HEK293 (cell line): ENCODE measurements around the gene DDX50.

Experiments used
- BCL11B ChIP-seq: fragments of 450-650 bp; formaldehyde crosslinking; IDR thresholded peaks from 2 replicates; pipeline ENCODE4 v1.5.1; 2016; ENCODE audit warnings: low read depth, missing biosample characterization, missing genetic modification characterization
- EGR2 ChIP-seq: fragments of 450-650 bp; formaldehyde crosslinking; IDR thresholded peaks from 2 replicates; pipeline ENCODE4 v1.5.1; 2016; ENCODE audit warnings: low read depth, missing biosample characterization, missing genetic modification characterization
- GLIS1 ChIP-seq: fragments of 450-650 bp; formaldehyde crosslinking; IDR thresholded peaks from 2 replicates; pipeline ENCODE4 v1.5.1; 2016; ENCODE audit warnings: missing biosample characterization, missing genetic modification characterization
- HOXA7 ChIP-seq: sonication (generic); formaldehyde crosslinking; IDR thresholded peaks from 2 replicates; pipeline ENCODE4 v1.8.1; 2022; ENCODE audit warnings: missing genetic modification reagents, borderline replicate concordance
- KLF1 ChIP-seq: fragments of 450-650 bp; formaldehyde crosslinking; IDR thresholded peaks from 2 replicates; pipeline ENCODE4 v1.5.1; 2016; ENCODE audit warnings: missing biosample characterization, missing genetic modification characterization
- SCRT1 ChIP-seq: fragments of 450-650 bp; formaldehyde crosslinking; IDR thresholded peaks from 2 replicates; pipeline ENCODE4 v1.5.1; 2016; ENCODE audit warnings: missing biosample characterization, missing genetic modification characterization, borderline replicate concordance
- WT1 ChIP-seq: fragments of 450-650 bp; formaldehyde crosslinking; IDR thresholded peaks from 2 replicates; pipeline ENCODE4 v1.5.1; 2016; ENCODE audit warnings: missing biosample characterization, missing genetic modification characterization
- YY1 ChIP-seq: fragments of 450-650 bp; formaldehyde crosslinking; IDR thresholded peaks from 2 replicates; pipeline ENCODE4 v1.5.1; 2018; ENCODE audit warnings: missing biosample characterization, missing genetic modification characterization
- ZFP69B ChIP-seq: fragments of 450-650 bp; formaldehyde crosslinking; IDR thresholded peaks from 2 replicates; pipeline ENCODE4 v1.5.1; 2016; ENCODE audit warnings: missing biosample characterization, missing genetic modification characterization
- ZIC2 ChIP-seq: fragments of 450-650 bp; formaldehyde crosslinking; IDR thresholded peaks from 2 replicates; pipeline ENCODE4 v1.5.1; 2016; ENCODE audit warnings: missing biosample characterization, missing genetic modification characterization
- ZNF10 ChIP-seq: fragments of 450-650 bp; formaldehyde crosslinking; IDR thresholded peaks from 2 replicates; pipeline ENCODE4 v1.5.1; 2017; ENCODE audit warnings: missing biosample characterization, missing genetic modification characterization
- ZNF146 ChIP-seq: fragments of 450-650 bp; formaldehyde crosslinking; IDR thresholded peaks from 2 replicates; pipeline ENCODE4 v1.5.1; 2016; ENCODE audit warnings: missing biosample characterization, missing genetic modification characterization
- ZNF169 ChIP-seq: fragments of 450-650 bp; formaldehyde crosslinking; IDR thresholded peaks from 2 replicates; pipeline ENCODE4 v1.5.1; 2016; ENCODE audit warnings: missing biosample characterization, missing genetic modification characterization
- ZNF175 ChIP-seq: fragments of 450-650 bp; formaldehyde crosslinking; IDR thresholded peaks from 2 replicates; pipeline ENCODE4 v1.5.1; 2016; ENCODE audit warnings: missing biosample characterization, missing genetic modification characterization
- ZNF23 ChIP-seq: fragments of 450-650 bp; formaldehyde crosslinking; IDR thresholded peaks from 2 replicates; pipeline ENCODE4 v1.5.1; 2016; ENCODE audit warnings: missing biosample characterization, missing genetic modification characterization, borderline replicate concordance
- ZNF366 ChIP-seq: fragments of 450-650 bp; formaldehyde crosslinking; conservative IDR thresholded peaks from 2 replicates; pipeline ENCODE4 v1.5.1; 2016; ENCODE audit warnings: missing biosample characterization, missing genetic modification characterization
- ZNF48 ChIP-seq: fragments of 450-650 bp; formaldehyde crosslinking; IDR thresholded peaks from 2 replicates; pipeline ENCODE4 v1.5.1; 2016; ENCODE audit warnings: missing biosample characterization, missing genetic modification characterization
- ZNF510 ChIP-seq: fragments of 450-650 bp; formaldehyde crosslinking; IDR thresholded peaks from 2 replicates; pipeline ENCODE4 v1.5.1; 2018; ENCODE audit warnings: mild to moderate bottlenecking, missing genetic modification characterization, missing biosample characterization; ENCODE audit not compliant: insufficient replicate concordance
- ZNF629 ChIP-seq: fragments of 450-650 bp; formaldehyde crosslinking; IDR thresholded peaks from 2 replicates; pipeline ENCODE4 v1.5.1; 2017; ENCODE audit warnings: missing biosample characterization, missing genetic modification characterization
- ZNF707 ChIP-seq: fragments of 450-650 bp; formaldehyde crosslinking; IDR thresholded peaks from 2 replicates; pipeline ENCODE4 v1.5.1; 2016; ENCODE audit warnings: missing biosample characterization, missing genetic modification characterization
- ZNF776 ChIP-seq: fragments of 450-650 bp; formaldehyde crosslinking; IDR thresholded peaks from 2 replicates; pipeline ENCODE4 v1.5.0; 2017; ENCODE audit warnings: missing biosample characterization, missing genetic modification characterization, borderline replicate concordance
- ZNF777 ChIP-seq: fragments of 450-650 bp; formaldehyde crosslinking; IDR thresholded peaks from 2 replicates; pipeline ENCODE4 v1.5.1; 2017; ENCODE audit warnings: missing biosample characterization, missing genetic modification characterization, borderline replicate concordance
- ZSCAN30 ChIP-seq: fragments of 450-650 bp; IDR thresholded peaks from 2 replicates; pipeline ENCODE4 v1.5.1; 2018; ENCODE audit warnings: missing biosample characterization, mild to moderate bottlenecking, missing genetic modification characterization, moderate library complexity
- ZXDB ChIP-seq: fragments of 450-650 bp; formaldehyde crosslinking; IDR thresholded peaks from 2 replicates; pipeline ENCODE4 v1.5.1; 2016; ENCODE audit warnings: missing biosample characterization, missing genetic modification characterization
- TF ChIP-seq, protein P1 (sequence below): fragments of 450-650 bp; formaldehyde crosslinking; IDR thresholded peaks from 2 replicates; pipeline ENCODE4 v1.5.1; 2016; ENCODE audit warnings: missing biosample characterization, missing genetic modification characterization
- TF ChIP-seq, protein P2 (sequence below): fragments of 450-650 bp; formaldehyde crosslinking; IDR thresholded peaks from 2 replicates; pipeline ENCODE4 v1.5.1; 2016; ENCODE audit warnings: missing biosample characterization, missing genetic modification characterization
- TF ChIP-seq, protein P3 (sequence below): fragments of 450-650 bp; formaldehyde crosslinking; IDR thresholded peaks from 2 replicates; pipeline ENCODE4 v1.5.1; 2016; ENCODE audit warnings: missing biosample characterization, missing genetic modification characterization
- TF ChIP-seq, protein P4 (sequence below): fragments of 450-650 bp; formaldehyde crosslinking; IDR thresholded peaks from 2 replicates; pipeline ENCODE4 v1.5.1; 2016; ENCODE audit warnings: missing biosample characterization, missing genetic modification characterization, low read depth
- TF ChIP-seq, protein P5 (sequence below): fragments of 450-650 bp; formaldehyde crosslinking; IDR thresholded peaks from 2 replicates; pipeline ENCODE4 v1.5.1; 2017; ENCODE audit warnings: missing biosample characterization, missing genetic modification characterization
- TF ChIP-seq, protein P6 (sequence below): fragments of 450-650 bp; formaldehyde crosslinking; IDR thresholded peaks from 2 replicates; pipeline ENCODE4 v1.5.1; 2016; ENCODE audit warnings: missing biosample characterization, missing genetic modification characterization, borderline replicate concordance

Gene DDX50

DNA sequence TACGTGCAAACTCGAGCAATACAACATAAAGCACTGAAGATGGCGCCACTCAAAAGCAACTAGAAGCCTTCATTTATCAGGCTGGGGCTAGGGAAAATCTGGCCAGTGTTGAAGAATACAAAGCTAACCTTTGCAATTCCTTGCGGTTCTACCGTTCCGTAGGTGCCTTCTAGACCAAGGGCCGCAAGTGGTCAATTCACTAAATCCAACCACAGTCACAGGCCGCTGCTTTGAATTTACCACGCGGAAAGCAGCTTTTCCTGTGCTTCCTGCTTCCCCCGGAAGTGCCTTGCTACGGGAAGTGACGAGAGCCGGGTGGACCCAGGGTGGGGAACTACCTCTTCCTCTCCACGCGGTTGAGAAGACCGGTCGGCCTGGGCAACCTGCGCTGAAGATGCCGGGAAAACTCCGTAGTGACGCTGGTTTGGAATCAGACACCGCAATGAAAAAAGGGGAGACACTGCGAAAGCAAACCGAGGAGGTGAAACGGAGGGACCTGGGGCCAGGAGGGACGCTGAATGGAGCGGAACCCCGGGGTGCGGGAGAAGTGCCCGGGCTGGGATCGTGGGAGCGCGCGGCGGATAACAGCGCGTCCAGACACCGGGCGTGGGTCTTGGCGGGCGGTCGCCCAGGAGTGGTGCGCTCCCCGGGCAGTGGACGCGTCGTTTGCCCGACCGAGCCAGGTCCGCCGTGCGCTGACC is 54.9 kb downstream of the DDX50 start, which contains the start of gene DDX21 (continued):
- TF ChIP-seq EGR2 (tag by site-specific recombination) (no peak), ZNF777 (tag by site-specific recombination) (no peak), ZNF366 (tag by site-specific recombination) (no peak; the same call in 1 of the 2 replicates), ZNF146 (tag by site-specific recombination) (no peak), YY1 (tag by site-specific recombination) (peak; percentile 62), ZXDB (tag by site-specific recombination) (peak; percentile 82), ZFP69B (tag by site-specific recombination) (peak; percentile 92), ZSCAN30 (tag by site-specific recombination) (no peak), ZIC2 (tag by site-specific recombination) (peak; percentile 20; the same call in 1 of the 2 replicates), ZNF169 (no peak), ZNF23 (tag by site-specific recombination) (no peak), BCL11B (no peak), HOXA7 (no peak), GLIS1 (peak; percentile 19; the same call in 1 of the 2 replicates), ZNF10 (no peak), ZNF175 (tag by site-specific recombination) (no peak), ZNF510 (tag by site-specific recombination) (no peak), ZNF707 (tag by site-specific recombination) (no peak), ZNF48 (tag by site-specific recombination) (no peak), KLF1 (tag by site-specific recombination) (no peak), SCRT1 (peak; percentile 76; the same call in 1 of the 2 replicates), ZNF629 (tag by site-specific recombination) (peak; percentile 93), ZNF776 (tag by site-specific recombination) (no peak), WT1 (tag by site-specific recombination) (0 out of 2 replicates have a peak, but pooled peaks have one; percentile 15)
- TF ChIP-seq, protein P1, sequence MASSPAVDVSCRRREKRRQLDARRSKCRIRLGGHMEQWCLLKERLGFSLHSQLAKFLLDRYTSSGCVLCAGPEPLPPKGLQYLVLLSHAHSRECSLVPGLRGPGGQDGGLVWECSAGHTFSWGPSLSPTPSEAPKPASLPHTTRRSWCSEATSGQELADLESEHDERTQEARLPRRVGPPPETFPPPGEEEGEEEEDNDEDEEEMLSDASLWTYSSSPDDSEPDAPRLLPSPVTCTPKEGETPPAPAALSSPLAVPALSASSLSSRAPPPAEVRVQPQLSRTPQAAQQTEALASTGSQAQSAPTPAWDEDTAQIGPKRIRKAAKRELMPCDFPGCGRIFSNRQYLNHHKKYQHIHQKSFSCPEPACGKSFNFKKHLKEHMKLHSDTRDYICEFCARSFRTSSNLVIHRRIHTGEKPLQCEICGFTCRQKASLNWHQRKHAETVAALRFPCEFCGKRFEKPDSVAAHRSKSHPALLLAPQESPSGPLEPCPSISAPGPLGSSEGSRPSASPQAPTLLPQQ (tag by site-specific recombination), result peak; percentile 89
- TF ChIP-seq, protein P2, sequence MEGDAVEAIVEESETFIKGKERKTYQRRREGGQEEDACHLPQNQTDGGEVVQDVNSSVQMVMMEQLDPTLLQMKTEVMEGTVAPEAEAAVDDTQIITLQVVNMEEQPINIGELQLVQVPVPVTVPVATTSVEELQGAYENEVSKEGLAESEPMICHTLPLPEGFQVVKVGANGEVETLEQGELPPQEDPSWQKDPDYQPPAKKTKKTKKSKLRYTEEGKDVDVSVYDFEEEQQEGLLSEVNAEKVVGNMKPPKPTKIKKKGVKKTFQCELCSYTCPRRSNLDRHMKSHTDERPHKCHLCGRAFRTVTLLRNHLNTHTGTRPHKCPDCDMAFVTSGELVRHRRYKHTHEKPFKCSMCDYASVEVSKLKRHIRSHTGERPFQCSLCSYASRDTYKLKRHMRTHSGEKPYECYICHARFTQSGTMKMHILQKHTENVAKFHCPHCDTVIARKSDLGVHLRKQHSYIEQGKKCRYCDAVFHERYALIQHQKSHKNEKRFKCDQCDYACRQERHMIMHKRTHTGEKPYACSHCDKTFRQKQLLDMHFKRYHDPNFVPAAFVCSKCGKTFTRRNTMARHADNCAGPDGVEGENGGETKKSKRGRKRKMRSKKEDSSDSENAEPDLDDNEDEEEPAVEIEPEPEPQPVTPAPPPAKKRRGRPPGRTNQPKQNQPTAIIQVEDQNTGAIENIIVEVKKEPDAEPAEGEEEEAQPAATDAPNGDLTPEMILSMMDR (tag by site-specific recombination), result peak; percentile 74
- TF ChIP-seq, protein P3, sequence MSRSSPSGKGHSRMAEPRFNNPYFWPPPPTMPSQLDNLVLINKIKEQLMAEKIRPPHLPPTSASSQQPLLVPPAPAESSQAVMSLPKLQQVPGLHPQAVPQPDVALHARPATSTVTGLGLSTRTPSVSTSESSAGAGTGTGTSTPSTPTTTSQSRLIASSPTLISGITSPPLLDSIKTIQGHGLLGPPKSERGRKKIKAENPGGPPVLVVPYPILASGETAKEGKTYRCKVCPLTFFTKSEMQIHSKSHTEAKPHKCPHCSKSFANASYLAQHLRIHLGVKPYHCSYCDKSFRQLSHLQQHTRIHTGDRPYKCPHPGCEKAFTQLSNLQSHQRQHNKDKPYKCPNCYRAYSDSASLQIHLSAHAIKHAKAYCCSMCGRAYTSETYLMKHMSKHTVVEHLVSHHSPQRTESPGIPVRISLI (tag by site-specific recombination), result no peak
- TF ChIP-seq, protein P4, sequence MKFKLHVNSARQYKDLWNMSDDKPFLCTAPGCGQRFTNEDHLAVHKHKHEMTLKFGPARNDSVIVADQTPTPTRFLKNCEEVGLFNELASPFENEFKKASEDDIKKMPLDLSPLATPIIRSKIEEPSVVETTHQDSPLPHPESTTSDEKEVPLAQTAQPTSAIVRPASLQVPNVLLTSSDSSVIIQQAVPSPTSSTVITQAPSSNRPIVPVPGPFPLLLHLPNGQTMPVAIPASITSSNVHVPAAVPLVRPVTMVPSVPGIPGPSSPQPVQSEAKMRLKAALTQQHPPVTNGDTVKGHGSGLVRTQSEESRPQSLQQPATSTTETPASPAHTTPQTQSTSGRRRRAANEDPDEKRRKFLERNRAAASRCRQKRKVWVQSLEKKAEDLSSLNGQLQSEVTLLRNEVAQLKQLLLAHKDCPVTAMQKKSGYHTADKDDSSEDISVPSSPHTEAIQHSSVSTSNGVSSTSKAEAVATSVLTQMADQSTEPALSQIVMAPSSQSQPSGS (tag by site-specific recombination), result no peak
- TF ChIP-seq, protein P5, sequence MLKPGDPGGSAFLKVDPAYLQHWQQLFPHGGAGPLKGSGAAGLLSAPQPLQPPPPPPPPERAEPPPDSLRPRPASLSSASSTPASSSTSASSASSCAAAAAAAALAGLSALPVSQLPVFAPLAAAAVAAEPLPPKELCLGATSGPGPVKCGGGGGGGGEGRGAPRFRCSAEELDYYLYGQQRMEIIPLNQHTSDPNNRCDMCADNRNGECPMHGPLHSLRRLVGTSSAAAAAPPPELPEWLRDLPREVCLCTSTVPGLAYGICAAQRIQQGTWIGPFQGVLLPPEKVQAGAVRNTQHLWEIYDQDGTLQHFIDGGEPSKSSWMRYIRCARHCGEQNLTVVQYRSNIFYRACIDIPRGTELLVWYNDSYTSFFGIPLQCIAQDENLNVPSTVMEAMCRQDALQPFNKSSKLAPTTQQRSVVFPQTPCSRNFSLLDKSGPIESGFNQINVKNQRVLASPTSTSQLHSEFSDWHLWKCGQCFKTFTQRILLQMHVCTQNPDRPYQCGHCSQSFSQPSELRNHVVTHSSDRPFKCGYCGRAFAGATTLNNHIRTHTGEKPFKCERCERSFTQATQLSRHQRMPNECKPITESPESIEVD, result no peak
- TF ChIP-seq, protein P6, sequence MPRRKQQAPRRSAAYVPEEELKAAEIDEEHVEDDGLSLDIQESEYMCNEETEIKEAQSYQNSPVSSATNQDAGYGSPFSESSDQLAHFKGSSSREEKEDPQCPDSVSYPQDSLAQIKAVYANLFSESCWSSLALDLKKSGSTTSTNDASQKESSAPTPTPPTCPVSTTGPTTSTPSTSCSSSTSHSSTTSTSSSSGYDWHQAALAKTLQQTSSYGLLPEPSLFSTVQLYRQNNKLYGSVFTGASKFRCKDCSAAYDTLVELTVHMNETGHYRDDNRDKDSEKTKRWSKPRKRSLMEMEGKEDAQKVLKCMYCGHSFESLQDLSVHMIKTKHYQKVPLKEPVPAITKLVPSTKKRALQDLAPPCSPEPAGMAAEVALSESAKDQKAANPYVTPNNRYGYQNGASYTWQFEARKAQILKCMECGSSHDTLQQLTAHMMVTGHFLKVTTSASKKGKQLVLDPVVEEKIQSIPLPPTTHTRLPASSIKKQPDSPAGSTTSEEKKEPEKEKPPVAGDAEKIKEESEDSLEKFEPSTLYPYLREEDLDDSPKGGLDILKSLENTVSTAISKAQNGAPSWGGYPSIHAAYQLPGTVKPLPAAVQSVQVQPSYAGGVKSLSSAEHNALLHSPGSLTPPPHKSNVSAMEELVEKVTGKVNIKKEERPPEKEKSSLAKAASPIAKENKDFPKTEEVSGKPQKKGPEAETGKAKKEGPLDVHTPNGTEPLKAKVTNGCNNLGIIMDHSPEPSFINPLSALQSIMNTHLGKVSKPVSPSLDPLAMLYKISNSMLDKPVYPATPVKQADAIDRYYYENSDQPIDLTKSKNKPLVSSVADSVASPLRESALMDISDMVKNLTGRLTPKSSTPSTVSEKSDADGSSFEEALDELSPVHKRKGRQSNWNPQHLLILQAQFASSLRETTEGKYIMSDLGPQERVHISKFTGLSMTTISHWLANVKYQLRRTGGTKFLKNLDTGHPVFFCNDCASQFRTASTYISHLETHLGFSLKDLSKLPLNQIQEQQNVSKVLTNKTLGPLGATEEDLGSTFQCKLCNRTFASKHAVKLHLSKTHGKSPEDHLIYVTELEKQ, result no peak
